ENCODE results near the gene FAM184A. TPM values are rescaled to one million over a fixed set of nuclear protein-coding genes. Genes with fewer than 3 reads are reported as not detected.

FAM184A gene
- total and polyA plus RNA-seq, 12 donors = 0.91 to 5.2 (median 2.7) TPM

- Histone ChIP-seq H3K4me1 (replicated peaks in 1 of 2) (no peaks in the 10 kb centered on the region), H3K36me3 (replicated peaks in 1 of 2) (no peaks in the 10 kb centered on the region), H3K27ac (no peak overlapping the region), H3K27me3 (no peaks in the 10 kb centered on the region), H3K9me3 (replicated peaks in 1 of 3) (no peaks in the 10 kb centered on the region), H3K4me3 (no peak overlapping the region)
- intact Hi-C loops (cut with DNase I) = no loop called here
- TF ChIP-seq CTCF (IDR thresholded peaks at IDR 0.05) (no peak), POLR2A (IDR thresholded peaks at IDR 0.05) (no peak)
- no peak for DNase-seq
- WGBS, 4 donors = 95 to 100% (median 96%) methylated on average over 3 of the region's 3 CpGs
Observed at GRCh38 chr6:118993803-118994251, 84.6 kb downstream of the FAM184A start.

- no peak for TF ChIP-seq CTCF (IDR thresholded peaks at IDR 0.05)
- intact Hi-C loops (cut with DNase I) = no loop called here
- 92 to 100% (median 93%) methylated on average over 1 of the region's 1 CpG for WGBS, 4 donors
- DNase-seq = no peak
- H3K9me3 ChIP-seq (replicated peaks in 1 of 3) = no peaks in the 10 kb centered on the region
- H3K4me3 ChIP-seq = no peak overlapping the region
- no peaks in the 10 kb centered on the region for H3K36me3 ChIP-seq (replicated peaks in 1 of 2)
- no peaks in the 10 kb centered on the region for H3K27me3 ChIP-seq
- H3K4me1 ChIP-seq (replicated peaks in 1 of 2) = no peaks in the 10 kb centered on the region
- no peak overlapping the region for H3K27ac ChIP-seq
Observed at GRCh38 chr6:118993358-118993757, 85.1 kb downstream of the FAM184A start.

- Histone ChIP-seq H3K4me3 (no peak overlapping the region), H3K36me3 (replicated peaks in 1 of 2) (no peaks in the 10 kb centered on the region), H3K27ac (no peak overlapping the region), H3K4me1 (replicated peaks in 1 of 2) (no peaks in the 10 kb centered on the region), H3K27me3 (no peaks in the 10 kb centered on the region), H3K9me3 (replicated peaks in 1 of 3) (no peaks in the 10 kb centered on the region)
- intact Hi-C loops (cut with DNase I) = no loop called here
- WGBS, 4 donors = 94 to 99% (median 97%) methylated on average over 4 of the region's 4 CpGs
- DNase-seq = no peak
- TF ChIP-seq POLR2A (IDR thresholded peaks at IDR 0.05) (no peak), CTCF (IDR thresholded peaks at IDR 0.05) (no peak)
Observed at GRCh38 chr6:118992186-118992795, 86.2 kb downstream of the FAM184A start.

- H3K4me1 ChIP-seq (replicated peaks in 1 of 2) = no peaks in the 10 kb centered on the region
- TF ChIP-seq CTCF (IDR thresholded peaks at IDR 0.05) (no peak), POLR2A (IDR thresholded peaks at IDR 0.05) (no peak)
- H3K9me3 ChIP-seq (replicated peaks in 1 of 3) = no peaks in the 10 kb centered on the region
- no peaks in the 10 kb centered on the region for H3K27me3 ChIP-seq
- WGBS, 4 donors = 96 to 100% (median 99%) methylated on average over 1 of the region's 1 CpG
- no peak for DNase-seq
- intact Hi-C loops (cut with DNase I) = no loop called here
- H3K36me3 ChIP-seq (replicated peaks in 1 of 2) = no peaks in the 10 kb centered on the region
- H3K27ac ChIP-seq = no peak overlapping the region
- no peak overlapping the region for H3K4me3 ChIP-seq
Observed at GRCh38 chr6:118986312-118986711, 92.2 kb downstream of the FAM184A start.
